A549 (cell line): ENCODE measurements around the gene COBL. TPM values are rescaled to one million over a fixed set of nuclear protein-coding genes. Genes with fewer than 3 reads are reported as not detected.

ENCODE experiments used
- ATAC-seq, 2 experiments: fragments of 200-7000 bp in 1 of 2; fragments of >200 bp in 1 of 2; cut with Nextera tagmentation in 1 of 2; cut with Tn5 transposase in 1 of 2; 3 replicates each; pipeline versions ENCODE4 v1.8.0 to v1.9.1; 2018 to 2020; ENCODE audit warnings: mild to moderate bottlenecking in 1 of 2, moderate library complexity in 1 of 2
- CTCF ChIA-PET: fragments of 300-600 bp; sonication (Branson Sonifier 250); formaldehyde crosslinking; extraction: SDS; loops from one replicate; lab custom pipeline; 2021; ENCODE audit warnings: antibody characterized with exemption, inconsistent platforms; lab: Yijun Ruan, JAX
- POLR2A ChIA-PET: fragments of 350-600 bp; formaldehyde crosslinking; extraction: SDS; loops from one replicate; lab custom pipeline; 2021; ENCODE audit warnings: antibody characterized with exemption, inconsistent platforms; lab: Yijun Ruan, JAX
- DNase-seq, 2 experiments: peaks; one replicate each; pipeline versions ENCODE4 v3.0.0 to v3.0.0-alpha.2; 2011 to 2016; ENCODE audit warnings: low read depth in 1 of 2, low spot score in 1 of 2
- FAIRE-seq: peaks from 2 replicates; lab custom pipeline; 2011; peaks lifted over from hg19 to GRCh38; lab: Jason Lieb, UNC
- H3K27ac ChIP-seq, 2 experiments: fragments of >200 bp; sonication (Bioruptor Twin); formaldehyde crosslinking; 3 replicates each; pipeline ENCODE4 v1.5.1; 2016 to 2017
- H3K4me1 ChIP-seq: fragments of >200 bp; sonication (Bioruptor Twin); formaldehyde crosslinking; 3 replicates; pipeline ENCODE4 v1.6.1; 2016
- H3K4me2 ChIP-seq: fragments of >200 bp; sonication (Bioruptor Twin); formaldehyde crosslinking; 3 replicates; pipeline ENCODE4 v1.6.1; 2016
- H3K4me3 ChIP-seq: fragments of >200 bp; sonication (Bioruptor Twin); formaldehyde crosslinking; 3 replicates; pipeline ENCODE4 v1.5.1; 2016
- H3K9me3 ChIP-seq: fragments of >200 bp; sonication (Bioruptor Twin); formaldehyde crosslinking; 3 replicates; pipeline ENCODE4 v1.6.1; 2016
- CBX2 ChIP-seq: fragments of 200-600 bp; sonication (generic); IDR thresholded peaks from 2 replicates; pipeline ENCODE4 v1.6.1; 2016; ENCODE audit warnings: low read depth, mild to moderate bottlenecking, borderline replicate concordance
- CBX8 ChIP-seq: fragments of 200-600 bp; sonication (generic); IDR thresholded peaks from 2 replicates; pipeline ENCODE4 v1.6.1; 2016
- CEBPB ChIP-seq, 2 experiments: fragments of >200 bp in 1 of 2; sonication (Bioruptor Twin) in 1 of 2; formaldehyde crosslinking in 1 of 2; IDR thresholded peaks; 2 replicates each; pipeline ENCODE4 v1.6.1; 2012 to 2016
- CTCF ChIP-seq: fragments of >200 bp; sonication (Bioruptor Twin); formaldehyde crosslinking; IDR thresholded peaks from 3 replicates; pipeline ENCODE4 v1.5.1; 2016
- EHF ChIP-seq: fragments of 250-450 bp; sonication (Bioruptor Pico); IDR thresholded peaks from 2 replicates; pipeline ENCODE4 v1.5.0; 2020; ENCODE audit warnings: mild to moderate bottlenecking
- EHMT2 ChIP-seq: fragments of 200-600 bp; sonication (generic); IDR thresholded peaks from 2 replicates; pipeline ENCODE4 v1.6.1; 2016; ENCODE audit warnings: antibody characterized with exemption, low read depth, mild to moderate bottlenecking, moderate library complexity
- ELK1 ChIP-seq: fragments of 150-350 bp; IDR thresholded peaks from 2 replicates; pipeline ENCODE4 v1.6.1; 2014; ENCODE audit warnings: low read depth, mild to moderate bottlenecking, low read length
- ESRRA ChIP-seq: fragments of 150-350 bp; IDR thresholded peaks from 2 replicates; pipeline ENCODE4 v1.6.1; 2014; ENCODE audit warnings: mild to moderate bottlenecking, low read length, borderline replicate concordance
- FOXS1 ChIP-seq: fragments of 250-450 bp; sonication (Bioruptor Pico); IDR thresholded peaks from 2 replicates; pipeline ENCODE4 v1.5.0; 2020; ENCODE audit warnings: mild to moderate bottlenecking, moderate library complexity
- HES2 ChIP-seq: fragments of >200 bp; sonication (Bioruptor Twin); formaldehyde crosslinking; IDR thresholded peaks from 2 replicates; pipeline ENCODE4 v1.6.1; 2016
- JUNB ChIP-seq: fragments of >200 bp; sonication (Bioruptor Twin); formaldehyde crosslinking; IDR thresholded peaks from 2 replicates; pipeline ENCODE4 v1.6.1; 2016
- MYC ChIP-seq: IDR thresholded peaks from 2 replicates; pipeline ENCODE4 v1.6.1; 2012; ENCODE audit warnings: mild to moderate bottlenecking, inconsistent platforms, low read length, improper control_type of control experiment, borderline replicate concordance
- NFE2L2 ChIP-seq: fragments of 150-350 bp; conservative IDR thresholded peaks from 2 replicates; pipeline ENCODE4 v1.6.1; 2014; ENCODE audit warnings: low read length
- PBX3 ChIP-seq: IDR thresholded peaks from 2 replicates; pipeline ENCODE4 v1.6.1; 2012
- POLR2AphosphoS2 ChIP-seq: conservative IDR thresholded peaks from 2 replicates; pipeline ENCODE4 v1.6.1; 2012; ENCODE audit warnings: low read length, improper control_type of control experiment, inconsistent platforms
- SMC3 ChIP-seq: fragments of >200 bp; sonication (Bioruptor Twin); formaldehyde crosslinking; IDR thresholded peaks from 3 replicates; pipeline ENCODE4 v1.6.1; 2018; ENCODE audit warnings: inconsistent platforms
- TP53 ChIP-seq: fragments of 250-450 bp; sonication (Bioruptor Pico); IDR thresholded peaks from 2 replicates; pipeline ENCODE4 v1.5.0; 2021; ENCODE audit warnings: mild to moderate bottlenecking, moderate library complexity
- WGBS: methylation state at CpG from one replicate; pipeline ENCODE4 v1.1.6; 2017; ENCODE audit errors: missing lambda C conversion rate; 5-methylcytosine and 5-hydroxymethylcytosine counted together
- polyA plus RNA-seq, 4 experiments: library from polyadenylated mRNA; depleted of rRNA in 3 of 4; stranded (reverse); fragments of >200 nt; fragmentation: RNase III in 1 of 4; extraction: RNeasy Plus Mini Kit Qiagen cat#74134 plus additional on column Dnase treatment in 1 of 4; gene quantifications; 2 replicates in 3 of 4; 3 replicates in 1 of 4; pipeline ENCODE4 v1.2.3, GENCODE V29; 2011 to 2017
- TF ChIP-seq, protein P1 (sequence below): fragments of 200-600 bp; sonication (generic); IDR thresholded peaks from 2 replicates; pipeline ENCODE4 v1.6.1; 2016; ENCODE audit warnings: antibody characterized with exemption, mild to moderate bottlenecking, moderate library complexity

COBL gene
- polyA plus RNA-seq, 2 of the 4 experiments (the other 2 are of a cell fraction): 1.5 to 7.4 TPM

- POLR2A ChIA-PET: no interaction called here
Measured at GRCh38 chr7:51340029-51340838, 23.6 kb upstream of the COBL start.

GRCh38 chr7:51335057-51335456 lies 18.4 kb upstream of the COBL start:
- CTCF ChIA-PET: interaction anchor here (0.6 to 1.0 kb wide), 2 partner anchors 103 to 174 kb away, joined by 3 to 4 read pairs; no protein-coding TSS in a partner anchor
- DNase-seq: no peak
- TF ChIP-seq CBX8: no peak
- TF ChIP-seq EHF: no peak
- TF ChIP-seq EHMT2: no peak
- no peak for TF ChIP-seq TP53 (CRISPR knock-in tag)
- no peak for TF ChIP-seq CEBPB (IDR thresholded peaks at IDR 0.05)
- no peak for TF ChIP-seq JUNB
- TF ChIP-seq, protein P1, sequence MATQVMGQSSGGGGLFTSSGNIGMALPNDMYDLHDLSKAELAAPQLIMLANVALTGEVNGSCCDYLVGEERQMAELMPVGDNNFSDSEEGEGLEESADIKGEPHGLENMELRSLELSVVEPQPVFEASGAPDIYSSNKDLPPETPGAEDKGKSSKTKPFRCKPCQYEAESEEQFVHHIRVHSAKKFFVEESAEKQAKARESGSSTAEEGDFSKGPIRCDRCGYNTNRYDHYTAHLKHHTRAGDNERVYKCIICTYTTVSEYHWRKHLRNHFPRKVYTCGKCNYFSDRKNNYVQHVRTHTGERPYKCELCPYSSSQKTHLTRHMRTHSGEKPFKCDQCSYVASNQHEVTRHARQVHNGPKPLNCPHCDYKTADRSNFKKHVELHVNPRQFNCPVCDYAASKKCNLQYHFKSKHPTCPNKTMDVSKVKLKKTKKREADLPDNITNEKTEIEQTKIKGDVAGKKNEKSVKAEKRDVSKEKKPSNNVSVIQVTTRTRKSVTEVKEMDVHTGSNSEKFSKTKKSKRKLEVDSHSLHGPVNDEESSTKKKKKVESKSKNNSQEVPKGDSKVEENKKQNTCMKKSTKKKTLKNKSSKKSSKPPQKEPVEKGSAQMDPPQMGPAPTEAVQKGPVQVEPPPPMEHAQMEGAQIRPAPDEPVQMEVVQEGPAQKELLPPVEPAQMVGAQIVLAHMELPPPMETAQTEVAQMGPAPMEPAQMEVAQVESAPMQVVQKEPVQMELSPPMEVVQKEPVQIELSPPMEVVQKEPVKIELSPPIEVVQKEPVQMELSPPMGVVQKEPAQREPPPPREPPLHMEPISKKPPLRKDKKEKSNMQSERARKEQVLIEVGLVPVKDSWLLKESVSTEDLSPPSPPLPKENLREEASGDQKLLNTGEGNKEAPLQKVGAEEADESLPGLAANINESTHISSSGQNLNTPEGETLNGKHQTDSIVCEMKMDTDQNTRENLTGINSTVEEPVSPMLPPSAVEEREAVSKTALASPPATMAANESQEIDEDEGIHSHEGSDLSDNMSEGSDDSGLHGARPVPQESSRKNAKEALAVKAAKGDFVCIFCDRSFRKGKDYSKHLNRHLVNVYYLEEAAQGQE: no peak
- TF ChIP-seq CTCF: no peak
- TF ChIP-seq MYC: no peak
- TF ChIP-seq ESRRA: no peak
- TF ChIP-seq POLR2AphosphoS2: no peak
- no peak for TF ChIP-seq ELK1
- TF ChIP-seq SMC3: no peak
- no peak for TF ChIP-seq PBX3
- TF ChIP-seq FOXS1 (CRISPR knock-in tag): no peak
- POLR2A ChIA-PET: no interaction called here
- WGBS: 50% methylated on average over 2 of the region's 2 CpGs
- ATAC-seq: no peak
- no peak overlapping the region for H3K4me3 ChIP-seq
- H3K4me2 ChIP-seq: no peak overlapping the region
- H3K9me3 ChIP-seq: no peaks in the 10 kb centered on the region
- H3K4me1 ChIP-seq: no peaks in the 10 kb centered on the region
- no peak overlapping the region for H3K27ac ChIP-seq
- no peak for FAIRE-seq

More at GRCh38 chr7:51340029-51340838, 23.6 kb upstream of the COBL start:
- no peak overlapping the region for H3K4me2 ChIP-seq
- H3K27ac ChIP-seq: no peak overlapping the region
- WGBS: 41% methylated on average over 9 of the region's 9 CpGs
- CTCF ChIA-PET: interaction anchor here (1.5 to 1.8 kb wide), 2 partner anchors 13 to 29 kb away, joined by 5 read pairs; no protein-coding TSS in a partner anchor
- ATAC-seq: no peak
- DNase-seq: no peak
- H3K4me1 ChIP-seq: no peaks in the 10 kb centered on the region
- no peak overlapping the region for H3K4me3 ChIP-seq
- TF ChIP-seq, protein P1: no peak
- TF ChIP-seq ESRRA: no peak
- TF ChIP-seq NFE2L2: no peak
- no peak for TF ChIP-seq CBX2
- TF ChIP-seq HES2: no peak
- FAIRE-seq: no peak
- H3K9me3 ChIP-seq: no peaks in the 10 kb centered on the region
